HepG2 (cell line): ENCODE measurements around the gene AMBRA1. TPM values are rescaled to one million over a fixed set of nuclear protein-coding genes. Genes with fewer than 3 reads are reported as not detected.

ENCODE experiments used
- ASH2L ChIP-seq: fragments of 300-600, 200-600 bp; sonication (generic); IDR thresholded peaks from 2 replicates; pipeline ENCODE4 v1.7.0; 2017; ENCODE audit warnings: low read depth, mild to moderate bottlenecking, moderate library complexity, mixed read lengths, low read length; ENCODE audit not compliant: insufficient read length
- BORCS8-MEF2B ChIP-seq: sonication (generic); formaldehyde crosslinking; IDR thresholded peaks from 2 replicates; pipeline ENCODE4 v1.8.0; 2022; ENCODE audit warnings: mild to moderate bottlenecking, missing genetic modification reagents
- CBX5 ChIP-seq: sonication (generic); formaldehyde crosslinking; IDR thresholded peaks from 2 replicates; pipeline ENCODE4 v1.4.0; 2020; ENCODE audit warnings: missing genetic modification reagents, borderline replicate concordance
- CENPBD1 ChIP-seq: sonication (generic); formaldehyde crosslinking; IDR thresholded peaks from 2 replicates; pipeline ENCODE4 v1.8.0; 2022; ENCODE audit warnings: missing genetic modification reagents, low read depth, mild to moderate bottlenecking, borderline replicate concordance
- ELF1 ChIP-seq: sonication (generic); formaldehyde crosslinking; IDR thresholded peaks from 2 replicates; pipeline ENCODE4 v1.4.0; 2020; ENCODE audit warnings: missing genetic modification reagents
- HDAC1 ChIP-seq: sonication (generic); formaldehyde crosslinking; IDR thresholded peaks from 2 replicates; pipeline ENCODE4 v1.5.1; 2020; ENCODE audit warnings: mild to moderate bottlenecking, missing genetic modification reagents
- HIC2 ChIP-seq: sonication (generic); formaldehyde crosslinking; IDR thresholded peaks from 2 replicates; pipeline ENCODE4 v1.9.0; 2022; ENCODE audit warnings: low read depth, missing genetic modification reagents
- HMGA1 ChIP-seq: sonication (generic); formaldehyde crosslinking; conservative IDR thresholded peaks from 2 replicates; pipeline ENCODE4 v1.4.0; 2020; ENCODE audit warnings: missing genetic modification reagents
- JUND ChIP-seq: sonication (generic); formaldehyde crosslinking; IDR thresholded peaks from 2 replicates; pipeline ENCODE4 v1.8.0; 2022; ENCODE audit warnings: mild to moderate bottlenecking, missing genetic modification reagents
- LBX2 ChIP-seq: sonication (generic); formaldehyde crosslinking; IDR thresholded peaks from 2 replicates; pipeline ENCODE4 v1.5.0; 2020; ENCODE audit warnings: missing genetic modification reagents, mild to moderate bottlenecking, borderline replicate concordance
- MYC ChIP-seq: sonication (generic); formaldehyde crosslinking; IDR thresholded peaks from 2 replicates; pipeline ENCODE4 v1.9.0; 2021; ENCODE audit warnings: missing genetic modification reagents, borderline replicate concordance
- PHB2 ChIP-seq: fragments of 450-650 bp; IDR thresholded peaks from 2 replicates; pipeline ENCODE4 v1.6.1; 2018; ENCODE audit not compliant: partially characterized antibody
- PPARG ChIP-seq: conservative IDR thresholded peaks from 2 replicates; pipeline ENCODE4 v1.6.1; 2016; ENCODE audit warnings: missing biosample characterization, missing genetic modification reagents
- SALL1 ChIP-seq: sonication (generic); formaldehyde crosslinking; IDR thresholded peaks from 2 replicates; pipeline ENCODE4 v1.8.0; 2022; ENCODE audit warnings: mild to moderate bottlenecking, missing genetic modification reagents
- SMAD3 ChIP-seq: sonication (generic); formaldehyde crosslinking; IDR thresholded peaks from 2 replicates; pipeline ENCODE4 v1.4.0; 2020; ENCODE audit warnings: missing genetic modification reagents
- SP1 ChIP-seq, 2 experiments: fragments of 450-650 bp in 1 of 2; sonication (generic) in 1 of 2; formaldehyde crosslinking in 1 of 2; IDR thresholded peaks; 2 replicates each; pipeline versions ENCODE4 v1.4.0 to v1.6.1; 2016 to 2020; ENCODE audit warnings: missing genetic modification reagents in 1 of 2
- SRSF1 ChIP-seq: fragments of 200-400 bp; formaldehyde crosslinking; optimal IDR thresholded peaks from 2 replicates; pipeline ENCODE3; 2017; ENCODE audit warnings: mild to moderate bottlenecking, low read depth, low read length, moderate library complexity
- TCF12 ChIP-seq, 2 experiments: fragments of 450-650 bp in 1 of 2; sonication (generic) in 1 of 2; formaldehyde crosslinking in 1 of 2; IDR thresholded peaks; 2 replicates each; pipeline versions ENCODE4 v1.6.1 to v1.8.0; 2017 to 2022; ENCODE audit warnings: antibody characterized with exemption in 1 of 2, mild to moderate bottlenecking in 1 of 2, missing genetic modification reagents in 1 of 2, moderate library complexity in 1 of 2
- TEF ChIP-seq: sonication (generic); formaldehyde crosslinking; IDR thresholded peaks from 2 replicates; pipeline ENCODE4 v1.5.0; 2020; ENCODE audit warnings: missing genetic modification reagents
- TRIM22 ChIP-seq: fragments of 450-650 bp; IDR thresholded peaks from 2 replicates; pipeline ENCODE4 v1.6.1; 2017
- ZBTB33 ChIP-seq: sonication (generic); formaldehyde crosslinking; IDR thresholded peaks from 2 replicates; pipeline ENCODE4 v1.4.0; 2020; ENCODE audit warnings: missing genetic modification reagents
- ZFY ChIP-seq: sonication (generic); formaldehyde crosslinking; IDR thresholded peaks from 2 replicates; pipeline ENCODE4 v1.4.0; 2020; ENCODE audit warnings: missing genetic modification reagents
- ZNF335 ChIP-seq: sonication (generic); formaldehyde crosslinking; IDR thresholded peaks from 2 replicates; pipeline ENCODE4 v1.4.0; 2020; ENCODE audit warnings: missing genetic modification reagents
- ZNF430 ChIP-seq: sonication (generic); formaldehyde crosslinking; IDR thresholded peaks from 2 replicates; pipeline ENCODE4 v1.9.0; 2021; ENCODE audit warnings: mild to moderate bottlenecking, missing genetic modification reagents
- polyA plus RNA-seq, 8 experiments: library from polyadenylated mRNA; depleted of rRNA in 3 of 8; stranded (reverse) in 7 of 8; unstranded in 1 of 8; fragments of >200 nt; fragmentation: Illumina TruSeq in 4 of 8; extraction: Trizol in 4 of 8; gene quantifications; 2 replicates each; pipeline versions ENCODE4 v1.2.1 to v1.2.3, GENCODE V29; 2011 to 2016; ENCODE audit warnings: low read depth in 4 of 8, missing spikeins in 1 of 8, mixed read lengths in 1 of 8; ENCODE audit not compliant: insufficient read depth in 1 of 8
- total RNA-seq, 5 experiments: library from RNA; depleted of rRNA; stranded (reverse); fragments of >200 nt; fragmentation: Illumina TruSeq; extraction: Trizol; gene quantifications; 2 replicates each; pipeline ENCODE4 v1.2.3, GENCODE V29; 2016; ENCODE audit warnings: low read depth in 1 of 5

Gene AMBRA1
- total and polyA plus RNA-seq, 2 of the 13 experiments (the other 11 are each of a cell fraction or from before 2014, with no cell fraction given): 15.7 to 26.0 TPM

- TF ChIP-seq HMGA1 (CRISPR knock-in tag) (no peak), CBX5 (CRISPR knock-in tag) (no peak), HIC2 (CRISPR knock-in tag) (no peak), MYC (CRISPR knock-in tag) (0 out of 2 replicates have a peak, but pooled peaks have one; percentile 25), ZFY (CRISPR knock-in tag) (no peak), ZNF430 (CRISPR knock-in tag) (no peak), JUND (no peak), BORCS8-MEF2B (CRISPR knock-in tag) (no peak), CENPBD1 (CRISPR knock-in tag) (no peak), ASH2L (no peak), LBX2 (CRISPR knock-in tag) (no peak; the same call in 1 of the 2 replicates), ELF1 (CRISPR knock-in tag) (peak; percentile 24; the same call in 1 of the 2 replicates), PHB2 (no peak), ZNF335 (no peak), ZBTB33 (CRISPR knock-in tag) (peak; percentile 50), SRSF1 (peak; percentile 43), SALL1 (no peak), TCF12 (IDR thresholded peaks at IDR 0.05) (no peak), TCF12 (CRISPR knock-in tag; IDR thresholded peaks at IDR 0.05) (no peak), SP1 (IDR thresholded peaks at IDR 0.05) (no peak), SP1 (CRISPR knock-in tag; IDR thresholded peaks at IDR 0.05) (no peak; the same call in 1 of the 2 replicates), TRIM22 (no peak), TEF (CRISPR knock-in tag) (no peak), SMAD3 (no peak), HDAC1 (no peak), PPARG (no peak)
Measured at GRCh38 chr11:46382646-46383403, 211.0 kb downstream of the AMBRA1 start (continued).
